Activated naive CD8-positive, alpha-beta T cell treated with anti-CD3 and anti-CD28 coated beads, Interleukin-2, amount 50 U/mL, for 24 hours (primary cell): ENCODE data around the gene DBNDD1.
A peak's percentile ranks its signal among the peaks of the same experiment; 100 is the strongest.
"Not testable (repeated sequence)": the region's sequence is repeated elsewhere in the genome, so short reads cannot be mapped to it uniquely, and the experiment has no call there.

Source experiments
- ATAC-seq: fragments of 150-1000 bp; cut with Tn5 transposase; one replicate; pipeline ENCODE4 v1.10.0; 2021
- DNase-seq: peaks from one replicate; pipeline ENCODE4 v3.0.0; 2021
- H3K27ac Mint-ChIP-seq: one replicate; pipeline ENCODE4 v1.8.0; 2021; ENCODE audit warnings: mild to moderate bottlenecking, mixed read lengths
- H3K27me3 Mint-ChIP-seq: one replicate; pipeline ENCODE4 v1.8.0; 2021; ENCODE audit warnings: mixed read lengths
- H3K36me3 Mint-ChIP-seq: one replicate; pipeline ENCODE4 v1.8.0; 2021; ENCODE audit warnings: low read depth, mixed read lengths
- H3K4me1 Mint-ChIP-seq: one replicate; pipeline ENCODE4 v1.8.0; 2021; ENCODE audit warnings: mixed read lengths
- H3K4me3 Mint-ChIP-seq: one replicate; pipeline ENCODE4 v1.8.0; 2021; ENCODE audit warnings: mild to moderate bottlenecking, moderate library complexity, mixed read lengths
- H3K9me3 Mint-ChIP-seq: one replicate; pipeline ENCODE4 v1.8.0; 2021; ENCODE audit warnings: mixed read lengths

Gene DBNDD1

DNA sequence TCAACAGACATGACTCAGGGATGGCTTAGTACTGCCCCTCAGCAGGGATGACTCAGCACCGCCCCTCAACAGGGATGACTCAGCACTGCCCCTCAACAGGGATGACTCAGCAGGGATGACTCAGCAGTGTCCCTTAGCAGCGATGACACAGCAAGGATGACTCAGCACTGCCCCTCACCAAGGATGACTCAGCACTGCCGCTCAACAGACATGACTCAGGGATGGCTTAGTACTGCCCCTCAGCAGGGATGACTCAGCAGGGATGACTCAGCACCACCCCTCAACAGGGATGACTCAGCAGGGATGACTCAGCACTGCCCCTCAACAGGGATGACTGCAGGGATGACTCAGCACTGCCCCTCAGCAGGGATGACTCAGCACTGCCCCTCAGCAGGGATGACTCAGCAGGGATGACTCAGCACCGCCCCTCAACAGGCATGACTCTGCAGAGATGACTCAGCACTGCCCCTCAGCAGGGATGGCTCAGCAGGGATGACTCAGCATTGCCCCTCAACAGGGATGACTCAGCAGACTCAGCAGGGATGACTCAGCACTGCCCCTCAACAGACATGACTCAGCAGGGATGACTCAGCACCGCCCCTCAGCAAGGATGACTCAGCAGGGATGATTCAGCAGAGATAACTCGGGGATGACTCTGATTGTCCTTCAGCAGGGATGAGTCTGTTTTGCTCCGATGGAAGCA is 23.6 kb downstream of the DBNDD1 start:
- Mint-ChIP-seq H3K27ac (peak overlapping the region; percentile 97), H3K27me3 (peaks cover 15% of the 10 kb centered on the region), H3K9me3 (peaks cover 15% of the 10 kb centered on the region), H3K36me3 (peaks cover 71% of the 10 kb centered on the region), H3K4me3 (peak overlapping the region; percentile 74), H3K4me1 (peaks cover 22% of the 10 kb centered on the region)
- ATAC-seq: not testable (repeated sequence)
- DNase-seq: peak; percentile 49

DNA sequence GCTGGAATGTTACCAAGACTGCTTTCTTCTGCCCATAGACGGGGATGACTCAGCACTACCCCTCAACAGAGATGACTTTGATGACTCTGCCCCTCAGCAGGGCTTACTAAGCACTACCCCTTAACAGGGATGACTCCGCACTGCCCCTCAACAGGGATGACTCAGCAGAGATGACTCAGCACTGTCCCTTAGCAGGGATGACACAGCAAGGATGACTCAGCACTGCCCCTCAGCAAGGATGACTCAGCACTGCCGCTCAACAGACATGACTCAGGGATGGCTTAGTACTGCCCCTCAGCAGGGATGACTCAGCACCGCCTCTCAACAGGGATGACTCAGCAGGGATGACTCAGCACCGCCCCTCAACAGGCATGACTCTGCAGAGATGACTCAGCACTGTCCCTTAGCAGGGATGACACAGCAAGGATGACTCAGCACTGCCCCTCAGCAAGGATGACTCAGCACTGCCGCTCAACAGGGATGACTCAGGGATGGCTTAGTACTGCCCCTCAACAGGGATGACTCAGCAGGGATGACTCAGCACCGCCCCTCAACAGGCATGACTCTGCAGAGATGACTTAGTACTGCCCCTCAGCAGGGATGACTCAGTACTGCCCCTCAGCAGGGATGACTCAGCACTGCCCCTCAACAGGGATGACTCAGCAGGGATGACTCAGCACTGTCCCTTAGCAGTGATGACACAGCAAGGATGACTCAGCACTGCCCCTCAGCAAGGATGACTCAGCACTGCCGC is 24.4 kb downstream of the DBNDD1 start:
- not testable (repeated sequence) for ATAC-seq
- H3K36me3 Mint-ChIP-seq: peaks cover 75% of the 10 kb centered on the region
- peak overlapping the region; percentile 97 for H3K27ac Mint-ChIP-seq
- peaks cover 22% of the 10 kb centered on the region for H3K4me1 Mint-ChIP-seq
- peaks cover 15% of the 10 kb centered on the region for H3K27me3 Mint-ChIP-seq
- H3K4me3 Mint-ChIP-seq: peak overlapping the region; percentile 74
- peaks cover 15% of the 10 kb centered on the region for H3K9me3 Mint-ChIP-seq
- peak; percentile 46 for DNase-seq

DNA sequence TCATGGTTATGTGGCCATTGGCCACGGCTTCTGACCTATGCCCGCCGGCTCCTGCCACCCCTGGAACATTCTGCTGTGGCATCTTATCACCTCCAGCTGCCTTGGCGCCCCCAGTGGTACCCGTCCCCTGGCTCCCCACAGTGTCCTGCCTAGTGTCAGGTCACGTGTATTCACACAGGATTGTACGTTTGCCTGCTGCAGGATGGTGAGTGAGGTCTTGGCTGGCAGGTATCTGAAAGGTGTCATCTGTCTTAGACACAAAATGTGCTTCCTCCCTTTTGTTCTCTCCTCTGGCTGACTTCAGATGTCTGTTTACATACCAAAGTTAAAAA is 24.9 kb downstream of the DBNDD1 start:
- Mint-ChIP-seq H3K27ac (peak overlapping the region; percentile 97), H3K27me3 (peaks cover 15% of the 10 kb centered on the region), H3K9me3 (peaks cover 15% of the 10 kb centered on the region), H3K36me3 (peaks cover 75% of the 10 kb centered on the region), H3K4me3 (peak overlapping the region; percentile 74), H3K4me1 (peaks cover 22% of the 10 kb centered on the region)
- no peak for DNase-seq
- no peak for ATAC-seq

DNA sequence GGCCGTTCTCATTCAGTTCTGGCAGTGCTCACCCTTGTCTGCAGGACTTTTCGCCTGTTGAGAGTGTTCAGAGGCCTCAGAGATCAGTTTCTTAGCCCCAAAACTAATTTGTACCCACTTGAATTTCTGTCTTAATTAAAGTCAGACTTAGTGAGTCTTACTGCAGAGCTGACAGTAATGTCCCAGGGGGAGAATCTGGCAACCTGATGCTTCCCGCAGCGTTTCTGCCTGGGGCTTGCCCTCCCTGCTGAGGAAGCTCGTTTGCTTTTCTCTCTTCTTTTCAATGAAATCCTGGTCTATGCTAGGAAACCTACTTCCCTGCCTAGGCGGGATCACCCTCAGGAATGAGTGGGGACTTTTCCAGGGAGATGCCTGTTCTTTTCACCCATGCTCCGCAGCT is 25.3 kb downstream of the DBNDD1 start:
- Mint-ChIP-seq H3K27ac (peak overlapping the region; percentile 97), H3K27me3 (peaks cover 15% of the 10 kb centered on the region), H3K4me1 (peaks cover 22% of the 10 kb centered on the region), H3K36me3 (peaks cover 75% of the 10 kb centered on the region), H3K4me3 (no peak overlapping the region), H3K9me3 (peaks cover 15% of the 10 kb centered on the region)
- DNase-seq: no peak
- ATAC-seq: no peak

DNA sequence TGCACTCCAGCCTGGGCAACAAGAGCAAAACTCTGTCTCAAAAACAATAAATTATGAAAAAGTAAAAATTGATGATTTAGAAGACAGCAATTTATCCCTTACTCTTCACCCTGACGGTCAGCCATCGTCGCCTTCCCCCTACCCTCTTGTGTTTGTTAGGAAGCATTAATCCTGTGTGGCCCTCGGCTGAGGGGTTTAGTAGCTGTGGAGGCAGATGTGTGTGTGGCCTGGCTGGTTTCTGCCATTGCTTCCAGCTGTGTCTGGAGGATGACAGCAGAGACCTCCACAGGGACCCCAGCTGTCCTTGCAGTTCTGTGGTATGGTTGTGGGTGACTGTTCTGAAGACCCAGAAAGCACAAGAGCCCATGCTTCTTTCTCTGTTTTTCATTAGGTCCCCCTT is 25.9 kb downstream of the DBNDD1 start:
- peaks cover 15% of the 10 kb centered on the region for H3K27me3 Mint-ChIP-seq
- ATAC-seq: no peak
- no peak for DNase-seq
- peaks cover 73% of the 10 kb centered on the region for H3K36me3 Mint-ChIP-seq
- no peak overlapping the region for H3K4me3 Mint-ChIP-seq
- peaks cover 22% of the 10 kb centered on the region for H3K4me1 Mint-ChIP-seq
- H3K9me3 Mint-ChIP-seq: peaks cover 15% of the 10 kb centered on the region
- H3K27ac Mint-ChIP-seq: peak overlapping the region; percentile 97

DNA sequence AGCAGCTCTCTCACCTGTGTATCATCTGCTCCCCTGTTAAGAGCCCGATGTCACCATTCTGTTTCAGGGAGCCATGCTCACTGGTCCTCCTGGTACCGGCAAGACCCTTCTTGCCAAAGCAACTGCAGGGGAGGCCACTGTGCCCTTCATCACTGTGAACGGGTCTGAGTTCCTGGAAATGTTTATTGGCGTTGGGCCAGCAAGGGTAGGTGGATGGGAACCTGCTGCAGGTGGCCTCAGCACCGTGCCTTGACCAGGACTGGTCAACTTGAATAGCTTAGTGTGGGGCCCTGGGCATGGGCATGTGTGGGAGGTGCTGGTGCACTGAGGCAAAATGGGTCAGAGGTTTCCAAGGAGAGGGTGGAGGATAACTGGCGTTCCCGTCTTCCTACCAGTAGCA is 28.5 kb downstream of the DBNDD1 start:
- H3K27me3 Mint-ChIP-seq: peaks cover 12% of the 10 kb centered on the region
- DNase-seq (no peak), ATAC-seq (no peak)
- H3K4me1 Mint-ChIP-seq: peaks cover 19% of the 10 kb centered on the region
- H3K9me3 Mint-ChIP-seq: peaks cover 10% of the 10 kb centered on the region
- no peak overlapping the region for H3K4me3 Mint-ChIP-seq
- H3K27ac Mint-ChIP-seq: no peak overlapping the region
- peaks cover 61% of the 10 kb centered on the region for H3K36me3 Mint-ChIP-seq

DNA sequence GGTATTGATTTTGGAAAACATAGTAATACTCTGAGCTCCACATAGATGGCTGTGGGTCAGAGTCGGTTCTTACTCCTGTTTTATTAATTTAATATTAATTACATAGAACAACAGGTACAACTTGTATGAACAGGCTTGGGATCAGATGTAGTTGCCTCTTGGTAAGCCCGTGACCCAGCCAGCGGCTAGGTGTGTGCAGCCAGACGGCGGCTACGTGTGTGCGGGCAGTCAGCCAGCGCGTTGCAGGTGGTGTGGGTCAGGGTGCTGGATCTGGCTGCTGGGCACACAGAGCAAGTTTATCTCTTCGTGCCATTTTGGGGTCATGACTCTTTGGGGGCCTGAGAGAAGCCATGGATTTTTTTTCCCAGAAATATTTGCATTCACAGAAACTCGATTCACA is 30.3 kb downstream of the DBNDD1 start:
- no peak overlapping the region for H3K27ac Mint-ChIP-seq
- no peak for ATAC-seq
- H3K4me1 Mint-ChIP-seq: peaks cover 8% of the 10 kb centered on the region
- no peaks in the 10 kb centered on the region for H3K27me3 Mint-ChIP-seq
- no peaks in the 10 kb centered on the region for H3K9me3 Mint-ChIP-seq
- H3K4me3 Mint-ChIP-seq: no peak overlapping the region
- H3K36me3 Mint-ChIP-seq: peaks cover 55% of the 10 kb centered on the region
- no peak for DNase-seq

DNA sequence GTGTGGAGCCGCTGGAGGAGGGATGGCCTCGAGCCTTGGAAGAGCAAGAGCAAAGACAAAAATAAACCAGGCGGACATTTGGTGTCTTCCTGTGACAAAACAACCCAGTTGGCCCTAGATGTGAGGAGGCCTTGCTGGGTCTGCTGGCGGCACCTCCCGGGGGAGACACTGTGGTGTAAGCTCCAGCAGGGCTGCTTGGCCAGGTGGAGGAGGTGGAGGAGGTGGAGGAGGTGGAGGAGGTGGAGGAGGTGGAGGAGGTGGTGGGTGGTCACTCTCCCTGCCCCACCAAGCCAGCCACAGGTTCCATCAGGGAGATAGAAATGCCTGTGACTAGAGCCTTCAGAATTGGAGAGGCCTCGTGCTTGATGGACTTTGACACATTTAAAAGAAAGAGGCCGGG is 32.1 kb downstream of the DBNDD1 start:
- no peaks in the 10 kb centered on the region for H3K9me3 Mint-ChIP-seq
- no peak overlapping the region for H3K4me3 Mint-ChIP-seq
- H3K27ac Mint-ChIP-seq: no peak overlapping the region
- H3K4me1 Mint-ChIP-seq: peaks cover 16% of the 10 kb centered on the region
- no peak for DNase-seq
- H3K36me3 Mint-ChIP-seq: peaks cover 48% of the 10 kb centered on the region
- no peaks in the 10 kb centered on the region for H3K27me3 Mint-ChIP-seq
- ATAC-seq: no peak

DNA sequence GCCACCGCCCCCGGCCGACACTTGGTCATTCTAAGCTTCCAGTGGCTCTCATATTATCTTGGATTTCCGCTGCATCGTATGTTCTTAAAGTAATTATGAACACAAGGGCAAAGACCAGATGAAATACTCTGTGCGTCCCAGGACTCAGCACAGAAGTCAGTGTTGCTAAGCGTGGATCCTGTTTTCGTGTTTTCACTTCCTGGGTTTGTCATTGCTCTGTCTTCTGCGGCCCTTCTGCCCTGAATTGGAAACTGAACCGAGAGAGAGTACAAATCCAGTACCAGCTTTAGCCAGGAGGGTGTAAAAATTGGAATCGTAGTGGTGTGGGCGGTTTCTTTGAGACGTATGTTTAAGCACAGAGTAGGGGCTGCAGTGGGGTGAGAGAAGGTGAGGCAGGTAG is 32.7 kb downstream of the DBNDD1 start:
- Mint-ChIP-seq H3K4me3 (no peak overlapping the region), H3K27me3 (no peaks in the 10 kb centered on the region), H3K27ac (peak overlapping the region; percentile 26), H3K9me3 (no peaks in the 10 kb centered on the region), H3K36me3 (peaks cover 49% of the 10 kb centered on the region), H3K4me1 (peaks cover 22% of the 10 kb centered on the region)
- ATAC-seq (no peak), DNase-seq (no peak)

DNA sequence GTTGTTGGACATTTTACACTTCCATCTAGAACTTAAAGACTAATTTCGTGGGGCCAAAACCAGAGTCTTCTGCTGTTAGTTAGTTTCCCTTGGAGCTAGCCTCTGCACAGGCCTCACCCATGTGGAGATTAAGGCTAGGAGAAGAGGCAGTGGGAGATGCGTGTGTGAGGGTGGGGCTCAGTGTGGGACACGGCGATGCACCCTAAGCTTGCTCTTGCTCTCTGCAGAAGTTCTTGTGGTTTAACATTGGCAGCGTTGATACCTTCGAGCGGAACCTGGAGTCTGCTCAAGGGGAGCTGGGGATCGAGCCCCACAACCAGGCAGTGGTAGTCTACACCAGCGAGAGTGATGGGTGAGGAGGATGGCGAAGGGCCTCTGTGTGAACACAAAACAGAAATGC is 34.0 kb downstream of the DBNDD1 start:
- no peak overlapping the region for H3K27ac Mint-ChIP-seq
- ATAC-seq: no peak
- H3K36me3 Mint-ChIP-seq: peaks cover 44% of the 10 kb centered on the region

DNA sequence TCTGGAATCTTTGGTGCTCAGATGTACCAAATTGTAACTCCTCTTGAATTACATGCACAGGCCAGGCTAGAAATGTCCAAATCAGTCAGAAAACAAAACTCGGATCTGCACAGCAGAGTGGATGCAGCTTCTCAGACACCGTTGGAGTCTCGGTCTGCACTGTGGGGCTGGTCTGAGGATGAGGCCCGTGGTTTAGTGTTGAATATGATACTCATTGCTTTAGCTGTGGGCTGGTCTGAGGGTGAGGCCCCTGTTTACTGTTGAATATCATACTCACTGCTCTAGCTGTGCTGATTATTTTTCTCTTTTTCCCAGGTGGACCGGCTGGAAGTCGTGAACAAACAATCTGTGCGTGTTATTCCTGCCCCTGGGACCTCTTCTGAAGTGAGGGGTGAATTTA is 35.0 kb downstream of the DBNDD1 start:
- Mint-ChIP-seq H3K36me3 (peaks cover 52% of the 10 kb centered on the region), H3K4me1 (peaks cover 32% of the 10 kb centered on the region)

More for the DNA sequence above, 34.0 kb downstream of the DBNDD1 start:
- Mint-ChIP-seq H3K4me3 (no peak overlapping the region), H3K9me3 (no peaks in the 10 kb centered on the region), H3K4me1 (peaks cover 30% of the 10 kb centered on the region), H3K27me3 (no peaks in the 10 kb centered on the region)
- DNase-seq: no peak

DNA sequence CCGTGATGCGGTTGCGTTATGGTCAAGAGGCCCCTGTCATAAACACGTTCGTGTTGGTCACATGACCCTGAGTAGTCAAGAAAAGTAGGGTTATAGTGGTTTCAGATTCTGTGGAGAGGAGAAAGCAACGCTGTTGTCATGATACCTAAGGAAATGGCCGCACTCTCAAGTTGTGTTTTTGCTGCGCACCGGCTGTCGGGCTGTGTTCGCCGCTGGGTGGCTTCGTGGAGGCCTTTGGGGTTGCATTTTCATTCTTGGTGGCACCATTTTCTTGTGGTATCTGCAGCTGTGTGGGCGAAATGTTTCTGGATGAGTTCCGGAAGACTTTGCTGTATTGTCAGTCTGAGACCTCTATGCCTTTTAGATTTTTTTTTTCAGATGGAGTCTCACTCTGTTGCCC is 35.7 kb downstream of the DBNDD1 start:
- H3K36me3 Mint-ChIP-seq: peaks cover 55% of the 10 kb centered on the region
- H3K27me3 Mint-ChIP-seq: no peaks in the 10 kb centered on the region
- ATAC-seq (no peak), DNase-seq (no peak)
- no peaks in the 10 kb centered on the region for H3K9me3 Mint-ChIP-seq
- no peak overlapping the region for H3K4me3 Mint-ChIP-seq
- H3K27ac Mint-ChIP-seq: peak overlapping the region; percentile 37
- peaks cover 32% of the 10 kb centered on the region for H3K4me1 Mint-ChIP-seq

More for the DNA sequence above, 35.0 kb downstream of the DBNDD1 start:
- DNase-seq (no peak), ATAC-seq (no peak)
- Mint-ChIP-seq H3K27me3 (no peaks in the 10 kb centered on the region), H3K9me3 (no peaks in the 10 kb centered on the region), H3K4me3 (no peak overlapping the region), H3K27ac (no peak overlapping the region)

DNA sequence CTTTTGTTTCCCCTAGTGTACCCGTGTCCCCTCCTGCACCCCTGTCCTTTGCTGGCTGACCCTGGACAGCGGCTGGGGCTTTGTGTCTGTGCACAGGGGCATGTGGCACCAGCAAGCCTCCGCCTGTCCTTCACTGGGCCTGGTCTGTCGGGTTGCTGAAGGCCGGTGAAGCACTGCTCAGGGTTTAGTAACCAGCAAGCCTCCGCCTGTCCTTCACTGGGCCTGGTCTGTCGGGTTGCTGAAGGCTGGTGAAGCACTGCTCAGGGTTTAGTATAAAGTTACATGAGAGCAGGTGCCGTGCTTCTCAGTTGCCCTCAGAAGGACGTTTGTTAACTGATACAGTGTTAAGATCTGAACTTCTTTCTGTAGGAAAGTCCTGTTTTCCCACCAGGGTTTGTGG is 36.9 kb downstream of the DBNDD1 start:
- DNase-seq: no peak
- Mint-ChIP-seq H3K4me1 (peaks cover 32% of the 10 kb centered on the region), H3K9me3 (no peaks in the 10 kb centered on the region), H3K27ac (peak overlapping the region; percentile 56), H3K36me3 (peaks cover 58% of the 10 kb centered on the region), H3K4me3 (no peak overlapping the region), H3K27me3 (no peaks in the 10 kb centered on the region)
- no peak for ATAC-seq

DNA sequence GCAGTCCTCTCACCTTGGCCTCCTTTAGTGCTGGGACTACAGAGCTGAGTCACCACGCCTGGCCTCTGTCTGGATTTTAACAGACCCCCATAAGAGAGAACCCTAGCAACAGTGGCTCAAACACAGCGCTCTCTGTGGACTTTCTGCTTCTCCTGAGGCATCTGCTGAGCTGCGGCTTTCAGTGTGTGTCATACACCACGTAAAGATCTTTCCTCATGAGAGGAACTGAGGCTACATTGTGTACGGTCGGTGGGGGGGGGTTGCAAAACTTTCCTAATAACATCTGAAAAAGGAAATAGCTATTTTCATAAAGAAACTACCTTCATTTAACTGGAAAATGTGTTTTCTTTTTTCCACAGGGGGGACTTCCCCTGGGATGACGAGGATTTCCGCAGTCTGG is 37.8 kb downstream of the DBNDD1 start:
- Mint-ChIP-seq H3K9me3 (no peaks in the 10 kb centered on the region), H3K4me1 (peaks cover 27% of the 10 kb centered on the region), H3K4me3 (no peak overlapping the region), H3K27me3 (no peaks in the 10 kb centered on the region), H3K27ac (peak overlapping the region; percentile 59), H3K36me3 (peaks cover 52% of the 10 kb centered on the region)
- peak; percentile 95 for ATAC-seq
- peak; percentile 22 for DNase-seq

DNA sequence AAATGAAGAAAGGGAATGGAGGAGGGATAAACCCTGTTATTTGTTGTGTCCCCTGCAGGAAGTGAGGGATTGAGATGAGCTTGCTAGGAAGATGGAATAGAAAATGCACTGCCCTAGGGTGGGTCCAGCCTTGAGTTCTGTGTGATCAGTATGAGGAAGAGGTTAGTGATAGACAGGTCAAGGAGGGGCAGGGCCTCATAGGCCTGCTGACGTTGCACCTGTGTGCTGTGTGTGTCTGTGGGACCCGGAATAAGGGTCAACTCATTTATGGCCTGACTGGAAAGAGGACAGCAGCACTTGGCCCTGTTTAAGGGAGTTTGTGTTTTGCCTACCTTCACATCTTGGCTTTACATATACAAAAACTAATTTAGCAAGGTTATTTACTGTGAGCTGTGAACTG is 44.4 kb downstream of the DBNDD1 start:
- Mint-ChIP-seq H3K9me3 (peaks cover 4% of the 10 kb centered on the region), H3K27ac (no peak overlapping the region), H3K36me3 (peaks cover 34% of the 10 kb centered on the region), H3K27me3 (peaks cover 2% of the 10 kb centered on the region), H3K4me3 (no peak overlapping the region), H3K4me1 (peaks cover 37% of the 10 kb centered on the region)
- ATAC-seq (no peak), DNase-seq (no peak)
